ENCODE results near the gene KRTAP3-1.
"Not testable (repeated sequence)": the region's sequence is repeated elsewhere in the genome, so short reads cannot be mapped to it uniquely, and the experiment has no call there.

KRTAP3-1 gene

DNA sequence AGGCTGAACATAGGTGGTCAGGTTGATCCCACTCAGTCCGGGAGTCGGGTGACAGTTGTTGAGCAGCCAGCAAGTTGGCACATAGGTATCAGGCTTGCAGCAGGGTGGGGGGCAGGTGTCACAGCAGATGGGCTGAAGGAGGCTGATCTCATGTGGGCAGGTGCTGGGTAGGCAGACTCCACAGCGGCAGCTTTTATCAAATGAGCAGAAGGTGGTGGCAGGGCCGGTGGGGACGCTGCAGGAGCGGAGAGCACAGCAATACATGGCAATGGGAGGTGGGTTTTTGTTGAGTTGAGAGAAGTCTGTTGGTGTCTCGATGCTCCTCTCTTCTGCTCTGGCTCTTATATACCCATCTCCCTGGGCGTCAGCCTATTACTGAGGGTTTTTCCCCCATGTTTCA lies at the start of gene KRTAP3-1:
TSS of gene KRTAP3-1 (minus strand) at position 318 of the 400 bp plus-strand sequence. CDS start at position 264, 54 bp downstream.
- DNase-seq = no peak

DNA sequence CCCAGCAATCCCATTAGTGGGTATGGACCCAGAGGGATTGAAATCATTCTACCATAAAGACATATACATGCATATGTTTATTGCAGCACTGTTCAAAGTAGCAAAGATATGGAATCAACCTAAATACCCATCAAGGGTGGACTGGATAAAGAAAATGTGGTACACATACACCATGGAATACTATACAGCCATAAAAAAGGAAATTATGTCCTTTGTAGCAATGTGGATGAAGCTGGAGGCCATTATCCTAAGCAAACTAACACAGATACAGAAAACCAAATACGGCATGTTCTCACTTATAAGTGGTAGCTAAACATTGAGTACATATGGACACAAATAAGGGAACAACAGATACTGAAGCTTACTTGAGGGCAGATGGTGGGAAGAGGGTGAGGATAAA lies 48.6 kb upstream of the KRTAP3-1 start:
- no peak for DNase-seq

DNA sequence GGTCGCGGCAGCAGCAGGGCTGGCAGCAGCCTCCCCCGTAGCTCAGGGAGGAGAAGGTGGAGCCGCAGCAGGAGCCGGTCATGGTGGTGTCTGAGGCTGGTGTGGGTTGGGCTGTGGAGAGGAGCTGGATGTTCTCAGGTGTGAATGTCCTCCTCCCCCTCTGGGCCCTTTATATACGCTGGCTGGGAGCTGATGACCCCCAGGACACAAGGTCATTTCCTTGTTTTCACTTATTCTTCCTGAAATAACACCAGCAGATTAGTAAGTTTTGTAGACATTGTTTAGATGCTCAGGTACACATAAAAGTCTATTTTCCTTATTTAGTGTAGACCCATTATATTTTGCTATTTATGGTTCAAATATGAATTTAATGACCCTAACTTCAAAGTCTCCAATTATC lies 46.2 kb upstream of the KRTAP3-1 start, which contains the start of gene KRTAP2-2:
TSS of gene KRTAP2-2 (minus strand) at position 101 of the 400 bp plus-strand sequence. CDS start at position 82, 19 bp downstream.
- DNase-seq = not testable (repeated sequence)

DNA sequence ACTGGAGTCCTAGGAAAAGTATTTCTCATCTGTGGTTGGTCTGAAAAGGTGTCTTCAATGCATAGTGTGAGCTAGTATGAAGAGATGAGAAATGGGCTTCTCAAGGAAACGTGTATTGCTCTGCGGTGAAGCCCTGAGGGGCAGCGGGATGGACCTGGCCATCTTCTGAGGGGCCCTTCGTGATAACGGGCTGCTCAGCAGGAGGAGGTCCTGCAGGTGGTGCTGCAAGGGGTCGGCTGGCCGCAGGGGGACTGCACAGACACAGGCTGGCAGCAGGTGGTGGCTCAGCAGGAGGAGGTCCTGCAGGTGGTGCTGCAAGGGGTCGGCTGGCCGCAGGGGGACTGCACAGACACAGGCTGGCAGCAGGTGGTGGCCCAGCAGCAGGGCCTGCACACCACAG lies 45.6 kb upstream of the KRTAP3-1 start:
- DNase-seq = not testable (repeated sequence)

DNA sequence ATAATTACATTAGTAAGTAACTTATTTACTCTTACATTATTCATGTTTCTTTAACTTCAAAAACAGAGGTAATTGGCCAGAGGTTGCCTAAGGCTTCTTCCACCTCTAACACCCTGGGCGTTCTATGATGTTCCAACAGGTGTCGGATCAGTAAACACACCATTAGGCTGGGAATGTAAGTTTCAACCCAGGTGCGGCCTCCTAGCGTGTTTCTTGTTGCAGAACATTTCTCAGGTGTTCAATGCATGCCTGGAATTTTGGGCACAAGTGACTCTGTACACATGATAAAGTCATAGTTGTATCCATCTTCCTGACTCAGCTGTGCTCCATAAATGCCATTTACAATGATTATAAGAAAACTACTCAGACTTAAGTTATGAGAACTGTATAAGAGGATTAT lies 45.1 kb upstream of the KRTAP3-1 start:
- no peak for DNase-seq

DNA sequence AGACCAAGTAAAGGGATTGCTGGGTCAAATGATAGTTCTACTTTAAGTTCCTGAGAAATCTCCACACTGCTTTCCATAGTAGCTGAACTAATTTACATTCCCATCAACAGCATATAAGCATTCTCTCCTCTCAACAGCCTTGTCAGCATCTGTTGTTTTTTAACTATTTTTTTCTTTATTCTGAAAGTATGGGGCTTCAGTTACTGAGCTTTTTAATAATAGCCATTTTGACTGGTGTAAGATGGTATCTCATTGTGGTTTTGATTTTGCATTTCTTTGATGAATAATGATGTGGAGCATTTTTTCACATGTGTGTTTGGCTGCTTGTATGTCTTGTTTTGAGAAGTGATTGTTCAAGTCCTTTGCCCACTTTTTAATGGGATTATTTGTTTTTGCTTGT lies 43.6 kb upstream of the KRTAP3-1 start:
- DNase-seq = no peak

DNA sequence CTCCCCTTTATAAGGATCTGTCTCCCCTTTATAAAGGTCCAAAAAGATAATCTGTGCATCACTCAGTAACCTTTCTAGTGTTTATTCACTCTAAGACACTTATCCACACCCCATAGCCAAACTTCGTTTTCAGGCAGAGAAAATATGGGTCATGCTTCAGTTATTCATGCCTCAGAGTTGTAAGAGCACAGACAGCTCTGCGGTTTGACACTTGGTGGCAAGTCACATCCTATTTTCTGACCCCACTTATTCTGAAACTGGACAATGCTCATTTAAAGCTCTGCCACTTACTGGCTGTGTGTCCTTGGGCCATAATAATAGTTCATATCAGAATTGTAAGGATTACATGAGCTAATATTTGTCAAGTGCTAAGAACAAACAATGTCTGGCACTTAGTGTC lies 40.2 kb upstream of the KRTAP3-1 start:
- no peak for DNase-seq

DNA sequence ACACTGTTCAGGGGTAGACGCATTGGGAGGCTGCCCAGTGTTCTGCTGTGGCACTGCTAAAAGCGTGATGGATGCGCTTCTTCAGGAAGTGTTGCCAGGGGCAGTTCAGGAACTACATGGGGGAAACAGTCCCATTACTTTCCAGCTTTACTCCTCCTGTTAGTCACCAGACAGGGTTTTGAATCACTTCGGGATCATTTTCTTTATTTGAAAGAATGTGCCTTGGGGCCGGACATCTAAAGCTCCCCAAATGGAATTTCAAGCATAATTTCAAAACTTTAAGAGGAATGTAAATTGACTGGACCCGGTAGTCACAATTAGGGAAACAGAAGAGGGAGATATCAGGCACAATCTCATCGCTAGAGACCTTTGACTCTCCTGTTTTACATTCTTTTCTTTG lies 39.5 kb upstream of the KRTAP3-1 start:
- no peak for DNase-seq

DNA sequence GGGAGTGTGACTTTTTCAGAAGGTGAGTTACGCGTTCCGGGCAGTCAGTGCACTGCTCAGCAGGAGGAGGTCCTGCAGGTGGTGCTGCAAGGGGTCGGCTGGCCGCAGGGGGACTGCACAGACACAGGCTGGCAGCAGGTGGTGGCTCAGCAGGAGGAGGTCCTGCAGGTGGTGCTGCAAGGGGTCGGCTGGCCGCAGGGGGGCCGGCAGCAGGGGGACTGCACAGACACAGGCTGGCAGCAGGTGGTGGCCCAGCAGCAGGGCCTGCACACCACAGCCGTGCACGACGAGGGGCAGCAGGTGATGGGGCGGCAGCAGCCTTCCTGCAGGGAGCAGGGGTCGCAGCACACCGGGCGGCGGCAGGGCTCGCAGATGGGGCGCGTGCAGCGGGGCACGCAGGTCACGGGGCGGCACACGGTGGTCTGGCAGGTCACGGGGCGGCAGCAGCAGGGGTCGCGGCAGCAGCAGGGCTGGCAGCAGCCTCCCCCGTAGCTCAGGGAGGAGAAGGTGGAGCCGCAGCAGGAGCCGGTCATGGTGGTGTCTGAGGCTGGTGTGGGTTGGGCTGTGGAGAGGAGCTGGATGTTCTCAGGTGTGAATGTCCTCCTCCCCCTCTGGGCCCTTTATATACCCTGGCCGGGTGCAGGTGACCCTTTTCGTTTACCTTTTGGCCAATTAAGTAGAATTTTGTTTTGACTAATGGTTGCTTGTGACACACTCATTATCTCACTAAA lies 38.0 kb upstream of the KRTAP3-1 start, which contains the start of gene KRTAP2-1:
TSS of gene KRTAP2-1 (minus strand) at position 582 of the 731 bp plus-strand sequence. CDS start at position 533, 49 bp downstream.
- DNase-seq = not testable (repeated sequence)

DNA sequence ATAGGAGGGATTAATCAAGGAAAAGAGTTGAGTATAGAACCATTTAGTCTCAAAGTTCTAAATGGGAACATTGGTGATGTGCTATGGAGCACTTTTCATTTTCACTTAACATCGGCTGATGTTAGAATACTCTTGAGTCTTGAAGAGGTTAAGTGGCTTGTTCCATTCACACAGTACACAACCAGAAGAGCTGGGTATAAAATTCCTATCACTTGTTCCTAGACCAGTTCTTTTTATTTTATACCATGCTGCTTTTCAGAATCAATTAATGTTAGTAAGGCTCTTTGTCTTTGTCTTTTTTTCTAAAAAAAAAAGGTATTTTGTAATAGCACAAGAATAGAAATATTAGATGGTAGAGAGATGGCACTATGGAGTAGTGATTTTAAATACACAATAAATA lies 34.0 kb upstream of the KRTAP3-1 start:
- no peak for DNase-seq

DNA sequence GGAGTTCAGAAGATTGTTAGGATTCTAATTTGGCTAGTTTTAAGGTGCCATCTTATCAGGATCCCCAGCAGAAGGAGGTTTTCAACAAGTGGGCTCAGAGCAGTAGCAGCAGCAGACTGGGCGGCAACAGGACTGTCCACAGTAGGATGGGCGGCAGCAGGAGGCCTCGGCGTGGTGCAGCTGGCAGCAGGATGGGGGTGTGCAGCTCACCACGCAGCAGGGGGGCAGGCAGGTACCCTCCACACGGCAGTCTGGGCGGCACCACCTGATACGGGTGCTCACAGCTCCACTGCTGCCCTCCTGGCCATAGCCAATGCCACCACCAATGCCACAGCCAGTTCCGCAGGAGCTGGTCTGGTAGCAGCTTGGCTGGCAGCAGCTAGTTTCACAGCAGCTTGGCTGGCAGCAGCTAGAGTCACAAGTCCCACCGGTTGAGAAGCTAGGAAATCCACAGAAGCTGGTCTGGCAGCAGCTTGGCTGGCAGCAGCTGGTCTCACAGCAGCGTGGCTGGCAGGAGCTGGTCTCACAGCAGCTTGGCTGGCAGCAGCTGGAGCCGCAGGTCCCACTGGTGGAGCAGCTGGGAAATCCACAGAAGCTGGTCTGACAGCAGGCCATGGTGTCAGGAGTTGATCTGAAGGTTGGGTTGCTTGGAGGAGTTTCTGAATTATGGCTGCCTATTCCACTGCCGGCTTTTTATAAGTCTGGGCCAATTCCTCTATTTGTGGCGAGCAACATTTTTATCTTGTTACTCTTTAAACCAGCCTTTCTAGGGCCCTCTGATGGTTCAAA lies 32.0 kb upstream of the KRTAP3-1 start, which contains the start of gene KRTAP1-1:
TSS of gene KRTAP1-1 (minus strand) at position 668 of the 789 bp plus-strand sequence. CDS start at position 615, 53 bp downstream.
- not testable (repeated sequence) for DNase-seq

DNA sequence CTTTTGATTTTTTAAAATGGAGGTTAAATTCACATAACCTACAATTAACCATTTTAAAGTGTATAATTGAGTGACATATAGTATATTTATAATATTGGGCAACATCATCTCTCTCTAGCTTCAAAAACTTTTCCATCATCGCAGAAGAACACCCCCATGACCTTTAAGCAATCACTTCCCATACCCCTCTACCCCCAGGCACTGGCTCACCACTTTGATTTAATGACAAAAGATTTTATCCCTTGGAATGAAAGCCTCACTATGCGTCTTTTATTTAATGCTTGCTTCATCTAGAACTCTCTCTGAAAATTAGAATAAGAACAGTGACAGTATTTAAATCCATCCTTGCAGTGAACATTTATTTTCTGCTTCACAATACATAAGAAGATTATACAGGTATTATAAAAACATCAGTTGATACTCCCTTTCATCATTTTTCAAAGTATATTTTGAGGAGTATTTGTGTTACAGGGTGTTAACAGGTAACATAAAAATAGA lies 29.0 kb upstream of the KRTAP3-1 start:
- no peak for DNase-seq

DNA sequence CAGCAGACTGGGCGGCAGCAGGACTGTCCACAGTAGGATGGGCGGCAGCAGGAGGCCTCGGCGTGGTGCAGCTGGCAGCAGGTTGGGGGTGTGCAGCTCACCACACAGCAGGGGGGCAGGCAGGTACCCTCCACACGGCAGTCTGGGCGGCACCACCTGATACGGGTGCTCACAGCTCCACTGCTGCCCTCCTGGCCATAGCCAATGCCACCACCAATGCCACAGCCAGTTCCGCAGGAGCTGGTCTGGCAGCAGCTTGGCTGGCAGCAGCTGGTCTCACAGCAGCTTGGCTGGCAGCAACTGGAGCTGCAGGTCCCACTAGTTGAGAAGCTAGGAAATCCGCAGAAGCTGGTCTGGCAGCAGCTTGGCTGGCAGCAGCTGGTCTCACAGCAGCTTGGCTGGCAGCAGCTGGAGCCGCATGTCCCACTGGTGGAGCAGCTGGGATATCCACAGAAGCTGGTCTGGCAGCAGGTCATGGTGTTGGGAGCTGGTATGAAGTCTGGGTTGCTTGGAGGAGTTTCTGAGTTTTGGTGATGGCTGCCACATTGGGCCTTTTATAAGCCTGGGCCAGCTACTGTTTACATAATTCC lies 25.5 kb upstream of the KRTAP3-1 start, which contains the start of gene KRTAP1-3:
TSS of gene KRTAP1-3 (minus strand) at position 529 of the 590 bp plus-strand sequence. CDS start at position 476, 53 bp downstream.
- not testable (repeated sequence) for DNase-seq

DNA sequence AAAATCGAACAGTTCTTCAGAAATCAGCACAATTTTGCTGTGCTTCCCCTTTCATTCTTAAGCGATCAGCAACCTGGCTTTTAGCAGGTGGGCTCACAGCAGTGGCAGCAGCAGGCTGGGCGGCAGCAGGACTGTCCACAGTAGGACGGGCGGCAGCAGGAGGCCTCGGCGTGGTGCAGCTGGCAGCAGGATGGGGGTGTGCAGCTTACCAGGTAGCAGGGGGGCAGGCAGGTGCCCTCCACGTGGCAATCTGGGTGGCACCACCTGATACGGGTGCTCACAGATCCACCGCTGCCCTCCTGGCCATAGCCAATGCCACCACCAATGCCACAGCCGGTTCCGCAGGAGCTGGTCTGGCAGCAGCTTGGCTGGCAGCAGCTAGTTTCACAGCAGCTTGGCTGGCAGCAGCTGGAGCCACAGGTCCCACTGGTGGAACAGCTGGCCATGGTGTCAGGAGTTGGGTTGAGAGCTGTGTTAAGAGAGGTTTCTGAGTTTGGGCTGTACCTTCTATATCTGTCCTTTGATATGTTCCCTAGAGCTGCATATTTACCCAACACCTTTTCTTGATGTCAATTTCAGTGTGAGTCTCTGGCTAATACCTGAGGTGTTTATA lies 20.8 kb upstream of the KRTAP3-1 start, which contains the start of gene KRTAP1-4:
TSS of gene KRTAP1-4 (minus strand) at position 563 of the 613 bp plus-strand sequence. CDS start at position 446, 117 bp downstream.
- no peak for DNase-seq

DNA sequence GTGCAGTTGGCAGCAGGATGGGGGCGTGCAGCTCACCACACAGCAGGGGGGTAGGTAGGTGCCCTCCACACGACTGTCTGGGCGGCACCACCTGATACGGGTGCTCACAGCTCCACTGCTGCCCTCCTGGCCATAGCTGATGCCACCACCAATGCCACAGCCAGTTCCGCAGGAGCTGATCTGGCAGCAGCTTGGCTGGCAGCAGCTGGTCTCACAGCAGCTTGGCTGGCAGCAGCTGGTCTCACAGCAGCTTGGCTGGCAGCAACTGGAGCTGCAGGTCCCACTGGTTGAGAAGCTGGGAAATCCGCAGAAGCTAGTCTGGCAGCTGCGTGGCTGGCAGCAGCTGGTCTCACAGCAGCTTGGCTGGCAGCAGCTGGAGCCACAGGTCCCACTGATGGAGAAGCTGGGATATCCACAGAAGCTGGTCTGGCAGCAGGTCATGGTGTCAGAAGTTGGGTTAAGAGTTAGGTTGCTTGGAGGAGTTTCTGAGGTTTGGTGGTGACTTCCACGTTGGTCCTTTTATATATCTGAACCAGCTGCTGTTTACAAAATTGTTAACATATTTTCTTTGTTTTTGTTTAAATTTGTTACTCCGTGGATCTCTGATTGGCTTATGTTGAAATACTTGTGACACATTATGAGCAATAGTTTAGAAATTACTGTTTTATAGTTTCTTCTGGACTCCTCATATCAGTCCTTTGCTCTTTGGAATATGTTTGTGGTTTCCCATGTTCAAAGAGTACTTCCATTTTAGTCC lies 18.0 kb upstream of the KRTAP3-1 start, which contains the start of gene KRTAP1-5:
TSS of gene KRTAP1-5 (minus strand) at position 494 of the 757 bp plus-strand sequence. CDS start at position 441, 53 bp downstream.
- no peak for DNase-seq

DNA sequence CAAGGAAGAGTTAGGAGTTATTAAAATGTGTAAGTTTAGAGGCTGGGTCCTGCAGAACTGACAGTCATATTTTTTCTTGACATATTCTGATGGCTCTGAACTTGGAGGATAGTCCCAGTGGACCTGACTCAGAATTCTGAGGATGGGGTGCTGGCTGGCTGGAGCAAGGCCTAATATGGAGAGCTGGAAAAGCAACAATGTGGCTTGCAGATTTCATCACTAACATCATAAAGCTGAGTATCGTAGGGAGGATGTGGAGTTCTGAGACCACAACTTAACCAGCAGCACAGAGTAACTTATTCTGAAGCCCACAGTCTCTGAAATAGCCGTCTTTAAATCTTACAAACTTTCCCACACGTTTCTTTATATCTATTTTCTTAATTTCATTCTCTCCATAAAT lies 15.8 kb upstream of the KRTAP3-1 start:
- no peak for DNase-seq

DNA sequence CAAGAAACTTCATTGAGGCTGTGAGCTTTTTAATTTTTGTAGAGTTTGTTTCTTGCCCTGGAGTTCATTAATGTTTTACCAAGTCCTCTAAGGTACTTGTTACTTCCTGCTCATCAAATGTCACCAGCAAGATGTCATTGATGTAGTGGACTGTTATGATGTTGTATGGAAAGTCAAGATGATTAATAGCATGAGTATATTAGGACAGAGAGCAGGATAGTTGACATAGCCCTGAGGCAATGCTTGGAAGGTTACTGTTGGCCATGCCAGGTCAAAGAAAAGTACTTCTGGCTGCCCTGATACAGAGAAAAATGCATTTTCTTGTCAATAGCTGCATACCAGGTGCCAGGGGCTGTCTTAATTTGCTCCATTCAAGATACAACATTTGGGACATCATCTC lies 11.4 kb upstream of the KRTAP3-1 start:
- DNase-seq = no peak

DNA sequence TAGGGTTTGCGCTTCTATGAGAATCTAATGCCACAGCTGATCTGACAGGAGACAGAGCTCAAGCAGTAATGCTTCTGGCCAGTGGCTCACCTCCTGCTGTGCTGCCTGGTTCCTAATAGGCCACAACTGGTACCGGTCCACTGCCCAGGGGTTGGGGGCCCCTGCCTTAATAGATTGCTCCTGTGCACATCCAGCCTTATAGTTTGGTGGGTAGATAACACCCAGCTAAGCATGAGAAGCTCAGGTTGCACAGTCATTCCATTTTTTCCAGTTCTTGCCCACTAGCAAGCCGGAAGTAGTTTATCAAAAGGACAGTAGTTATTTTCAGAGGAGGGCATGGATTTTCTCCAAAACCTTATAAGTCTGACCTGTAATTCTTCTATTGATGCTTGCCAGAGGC lies 10.5 kb upstream of the KRTAP3-1 start:
- DNase-seq = no peak

DNA sequence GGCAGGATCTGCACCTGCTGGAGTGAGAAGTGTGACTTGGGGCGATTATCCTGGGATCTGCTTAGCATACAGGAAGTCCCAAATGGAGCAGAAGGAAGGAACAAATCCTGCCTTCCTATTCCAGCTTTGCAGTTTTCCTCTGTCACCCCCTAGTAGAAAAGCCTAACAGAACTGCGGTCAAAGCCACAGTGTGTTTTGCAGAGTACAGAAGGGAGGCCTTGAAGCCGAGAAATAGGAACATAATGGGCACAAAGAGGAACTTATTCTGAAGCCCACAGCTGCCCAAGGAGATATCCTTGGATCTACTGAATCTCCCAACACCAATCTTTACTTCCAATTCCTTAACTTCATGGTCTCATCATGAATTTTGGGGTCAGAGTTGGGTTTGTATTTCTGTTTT lies 9.6 kb upstream of the KRTAP3-1 start:
- no peak for DNase-seq

DNA sequence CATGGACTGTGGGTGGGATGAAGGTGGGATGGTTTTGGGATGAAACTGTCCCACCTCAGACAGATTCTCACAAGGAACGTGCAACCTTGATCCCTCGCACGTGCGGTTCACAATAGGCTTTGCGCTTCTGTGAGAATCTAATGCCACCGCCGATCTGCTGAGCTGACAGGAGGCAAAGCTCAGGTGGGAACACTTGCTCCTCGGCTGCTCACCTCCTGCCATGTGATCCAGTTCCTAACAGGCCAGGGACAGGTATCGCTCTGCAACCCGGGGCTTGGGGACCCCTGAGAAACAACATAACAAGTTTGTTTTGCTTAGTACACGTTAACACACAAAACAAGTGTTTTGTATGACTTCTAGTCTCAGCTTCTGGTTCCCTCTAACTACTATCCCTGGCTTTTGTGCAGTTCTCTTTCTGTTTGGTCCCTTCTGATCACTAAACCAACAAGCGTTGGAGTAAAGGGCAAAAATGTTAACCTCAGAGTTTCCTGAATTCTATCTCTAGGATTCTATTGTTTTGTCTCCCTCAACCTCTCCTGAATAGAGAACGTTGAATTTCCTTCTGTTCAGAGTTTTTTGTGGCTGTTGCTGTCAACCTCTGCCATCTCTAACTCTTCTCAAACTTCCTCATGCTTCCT lies 7.8 kb upstream of the KRTAP3-1 start:
- no peak for DNase-seq

DNA sequence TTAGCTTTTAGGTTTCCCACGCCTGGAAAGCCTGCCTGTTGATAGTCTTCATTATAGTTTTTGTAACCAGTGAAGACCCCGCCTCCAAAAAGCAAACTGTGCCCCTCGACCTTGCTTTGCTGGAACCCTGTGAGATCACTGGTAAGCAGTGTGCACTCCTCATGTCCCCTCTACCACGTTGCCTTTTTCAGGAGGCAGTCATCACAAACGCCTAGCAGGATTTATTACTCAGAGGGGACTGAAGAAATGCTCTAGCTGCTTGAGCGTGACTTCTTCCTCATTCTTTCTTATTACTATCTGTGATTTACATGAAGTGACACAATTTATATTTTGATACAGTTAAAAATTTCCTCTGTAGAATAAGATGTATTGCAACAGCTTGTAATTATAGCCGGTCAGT lies 6.5 kb upstream of the KRTAP3-1 start:
- DNase-seq = no peak

All from CD4-positive, alpha-beta T cell treated with Interleukin-4 for 4 hours (primary cell).